Measurements from ENCODE around the gene FRAS1.

The FRAS1 gene

DNA sequence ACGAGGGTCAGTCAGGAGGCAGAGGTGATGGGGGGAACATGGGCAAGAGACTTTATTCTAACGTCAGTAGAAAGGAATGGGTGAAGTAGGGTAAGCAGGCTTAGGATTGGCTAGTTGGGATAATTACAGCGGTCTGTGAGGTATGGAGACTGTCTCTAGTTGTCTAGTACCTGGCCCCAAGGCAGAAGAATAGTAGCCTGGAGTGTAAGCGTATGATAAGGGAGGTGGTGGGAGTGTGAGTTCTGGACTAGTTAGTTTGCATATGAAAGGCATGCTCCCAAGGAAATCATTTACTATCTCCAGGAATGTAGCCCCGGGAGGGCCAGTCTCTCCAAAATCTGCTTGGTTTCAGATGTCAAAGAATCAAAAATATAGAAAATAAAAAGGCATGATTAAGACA is 274.8 kb downstream of the FRAS1 start:
- FAIRE-seq (no peak), DNase-seq (ENCODE audit: insufficient read length, low spot score) (no peak)
- TF ChIP-seq PAX5 (IDR thresholded peaks at IDR 0.05; ENCODE audit: insufficient read depth, low read length, severe bottlenecking), result no peak
- no peak for TF ChIP-seq TAF1 (IDR thresholded peaks at IDR 0.05; ENCODE audit: low read depth, low read length)
- TF ChIP-seq POLR2A (IDR thresholded peaks at IDR 0.05; ENCODE audit: low read depth, low read length), result no peak
- TF ChIP-seq POLR2AphosphoS5 (IDR thresholded peaks at IDR 0.05; ENCODE audit: low read depth, low read length), result no peak
- no peak for TF ChIP-seq SPI1 (IDR thresholded peaks at IDR 0.05; ENCODE audit: low read depth, low read length)
- no peak for TF ChIP-seq POU2F2 (IDR thresholded peaks at IDR 0.05; ENCODE audit: low read depth, low read length)

GRCh38 chr4:78332976-78333375 is 275.9 kb downstream of the FRAS1 start:
- DNase-seq (ENCODE audit: insufficient read length, low spot score) (no peak), FAIRE-seq (no peak)
- TF ChIP-seq PAX5 (IDR thresholded peaks at IDR 0.05; ENCODE audit: insufficient read depth, low read length, severe bottlenecking), result no peak
- no peak for TF ChIP-seq SPI1 (IDR thresholded peaks at IDR 0.05; ENCODE audit: low read depth, low read length)
- no peak for TF ChIP-seq TAF1 (IDR thresholded peaks at IDR 0.05; ENCODE audit: low read depth, low read length)
- TF ChIP-seq POU2F2 (IDR thresholded peaks at IDR 0.05; ENCODE audit: low read depth, low read length), result no peak
- no peak for TF ChIP-seq POLR2A (IDR thresholded peaks at IDR 0.05; ENCODE audit: low read depth, low read length)
- TF ChIP-seq POLR2AphosphoS5 (IDR thresholded peaks at IDR 0.05; ENCODE audit: low read depth, low read length), result no peak

- FAIRE-seq (no peak), DNase-seq (ENCODE audit: insufficient read length, low spot score) (no peak)
- TF ChIP-seq POLR2AphosphoS5 (IDR thresholded peaks at IDR 0.05; ENCODE audit: low read depth, low read length), result no peak
- no peak for TF ChIP-seq POU2F2 (IDR thresholded peaks at IDR 0.05; ENCODE audit: low read depth, low read length)
- no peak for TF ChIP-seq PAX5 (IDR thresholded peaks at IDR 0.05; ENCODE audit: insufficient read depth, low read length, severe bottlenecking)
- TF ChIP-seq SPI1 (IDR thresholded peaks at IDR 0.05; ENCODE audit: low read depth, low read length), result no peak
- TF ChIP-seq TAF1 (IDR thresholded peaks at IDR 0.05; ENCODE audit: low read depth, low read length), result no peak
- TF ChIP-seq POLR2A (IDR thresholded peaks at IDR 0.05; ENCODE audit: low read depth, low read length), result no peak
Measured at GRCh38 chr4:78336093-78336943, 279.2 kb downstream of the FRAS1 start.

DNA sequence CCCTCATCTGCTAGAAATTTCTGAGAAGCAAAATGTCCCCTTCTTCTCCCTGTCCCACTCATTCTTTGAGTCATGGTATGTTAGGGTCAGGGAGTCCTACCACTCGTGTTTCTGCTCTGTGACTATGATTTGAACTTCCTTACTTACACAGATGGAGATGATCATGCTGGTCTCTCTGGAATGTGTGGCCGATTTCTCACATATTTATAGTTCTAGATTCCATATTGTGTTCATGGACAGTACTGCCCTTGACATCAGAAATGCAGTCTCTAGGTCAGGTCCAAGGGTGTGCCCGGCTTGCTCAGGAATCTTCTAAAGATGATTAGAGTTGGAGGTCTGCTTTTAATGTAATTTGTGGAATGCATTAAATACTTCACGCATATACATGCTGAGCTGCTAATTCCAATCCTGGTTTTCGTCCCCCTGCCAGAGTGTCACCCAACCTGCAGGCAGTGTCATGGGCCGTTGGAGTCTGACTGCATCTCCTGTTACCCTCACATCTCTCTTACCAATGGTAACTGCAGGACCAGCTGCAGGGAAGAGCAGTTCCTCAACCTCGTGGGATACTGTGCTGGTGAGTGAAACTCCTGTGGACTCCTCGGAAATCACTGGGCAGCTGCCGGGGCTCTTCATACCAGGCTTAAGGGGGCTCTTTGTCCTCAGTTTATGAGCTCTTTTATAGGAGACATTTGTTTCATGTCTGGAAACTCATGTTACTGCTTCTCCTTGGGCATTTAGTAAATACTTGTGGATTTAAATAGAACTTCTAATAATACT is 280.3 kb downstream of the FRAS1 start:
- DNase-seq (ENCODE audit: insufficient read length, low spot score) (no peak), FAIRE-seq (no peak)
- TF ChIP-seq TAF1 (IDR thresholded peaks at IDR 0.05; ENCODE audit: low read depth, low read length) (no peak), POLR2A (IDR thresholded peaks at IDR 0.05; ENCODE audit: low read depth, low read length) (no peak), SPI1 (IDR thresholded peaks at IDR 0.05; ENCODE audit: low read depth, low read length) (no peak), POU2F2 (IDR thresholded peaks at IDR 0.05; ENCODE audit: low read depth, low read length) (no peak), PAX5 (IDR thresholded peaks at IDR 0.05; ENCODE audit: insufficient read depth, low read length, severe bottlenecking) (no peak), POLR2AphosphoS5 (IDR thresholded peaks at IDR 0.05; ENCODE audit: low read depth, low read length) (no peak)

- FAIRE-seq (no peak), DNase-seq (ENCODE audit: insufficient read length, low spot score) (no peak)
- no peak for TF ChIP-seq POLR2AphosphoS5 (IDR thresholded peaks at IDR 0.05; ENCODE audit: low read depth, low read length)
- no peak for TF ChIP-seq TAF1 (IDR thresholded peaks at IDR 0.05; ENCODE audit: low read depth, low read length)
- TF ChIP-seq POLR2A (IDR thresholded peaks at IDR 0.05; ENCODE audit: low read depth, low read length), result no peak
- TF ChIP-seq SPI1 (IDR thresholded peaks at IDR 0.05; ENCODE audit: low read depth, low read length), result no peak
- no peak for TF ChIP-seq PAX5 (IDR thresholded peaks at IDR 0.05; ENCODE audit: insufficient read depth, low read length, severe bottlenecking)
- TF ChIP-seq POU2F2 (IDR thresholded peaks at IDR 0.05; ENCODE audit: low read depth, low read length), result no peak
Measured at GRCh38 chr4:78342125-78342524, 285.0 kb downstream of the FRAS1 start.

- no peak for TF ChIP-seq POLR2AphosphoS5 (IDR thresholded peaks at IDR 0.05; ENCODE audit: low read depth, low read length)
- no peak for TF ChIP-seq TAF1 (IDR thresholded peaks at IDR 0.05; ENCODE audit: low read depth, low read length)
- TF ChIP-seq PAX5 (IDR thresholded peaks at IDR 0.05; ENCODE audit: insufficient read depth, low read length, severe bottlenecking), result no peak
- TF ChIP-seq POLR2A (IDR thresholded peaks at IDR 0.05; ENCODE audit: low read depth, low read length), result no peak
- no peak for TF ChIP-seq SPI1 (IDR thresholded peaks at IDR 0.05; ENCODE audit: low read depth, low read length)
- no peak for TF ChIP-seq POU2F2 (IDR thresholded peaks at IDR 0.05; ENCODE audit: low read depth, low read length)
- FAIRE-seq, result no peak
- no peak for DNase-seq (ENCODE audit: insufficient read length, low spot score)
Measured at GRCh38 chr4:78343682-78344081, 286.6 kb downstream of the FRAS1 start.

- no peak for TF ChIP-seq POLR2A (IDR thresholded peaks at IDR 0.05; ENCODE audit: low read depth, low read length)
- no peak for TF ChIP-seq SPI1 (IDR thresholded peaks at IDR 0.05; ENCODE audit: low read depth, low read length)
- TF ChIP-seq TAF1 (IDR thresholded peaks at IDR 0.05; ENCODE audit: low read depth, low read length), result no peak
- no peak for TF ChIP-seq POU2F2 (IDR thresholded peaks at IDR 0.05; ENCODE audit: low read depth, low read length)
- no peak for TF ChIP-seq POLR2AphosphoS5 (IDR thresholded peaks at IDR 0.05; ENCODE audit: low read depth, low read length)
- TF ChIP-seq PAX5 (IDR thresholded peaks at IDR 0.05; ENCODE audit: insufficient read depth, low read length, severe bottlenecking), result no peak
- FAIRE-seq (no peak), DNase-seq (ENCODE audit: insufficient read length, low spot score) (no peak)
Measured at GRCh38 chr4:78345237-78345636, 288.1 kb downstream of the FRAS1 start.

DNA sequence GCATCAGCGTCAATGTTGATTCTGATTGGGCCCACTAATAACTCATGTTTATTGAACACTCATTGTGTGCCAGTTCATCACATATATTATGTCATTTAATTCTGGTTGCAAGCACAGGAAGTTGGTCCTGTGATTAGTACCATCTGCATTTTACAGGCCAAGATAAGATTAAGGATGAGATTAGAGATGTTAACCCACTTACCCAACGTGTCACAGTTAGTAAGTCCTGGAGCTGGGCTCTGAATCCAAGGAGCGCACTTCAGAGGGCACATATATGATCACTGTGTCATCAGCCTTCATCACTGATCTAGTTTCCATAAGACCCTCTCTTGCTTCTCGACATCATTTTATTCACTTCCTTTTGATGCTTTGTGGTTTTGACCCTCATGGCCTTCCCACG is 289.1 kb downstream of the FRAS1 start:
- FAIRE-seq (no peak), DNase-seq (ENCODE audit: insufficient read length, low spot score) (no peak)
- TF ChIP-seq POLR2A (IDR thresholded peaks at IDR 0.05; ENCODE audit: low read depth, low read length) (no peak), POU2F2 (IDR thresholded peaks at IDR 0.05; ENCODE audit: low read depth, low read length) (no peak), SPI1 (IDR thresholded peaks at IDR 0.05; ENCODE audit: low read depth, low read length) (no peak), PAX5 (IDR thresholded peaks at IDR 0.05; ENCODE audit: insufficient read depth, low read length, severe bottlenecking) (no peak), TAF1 (IDR thresholded peaks at IDR 0.05; ENCODE audit: low read depth, low read length) (no peak), POLR2AphosphoS5 (IDR thresholded peaks at IDR 0.05; ENCODE audit: low read depth, low read length) (no peak)

DNA sequence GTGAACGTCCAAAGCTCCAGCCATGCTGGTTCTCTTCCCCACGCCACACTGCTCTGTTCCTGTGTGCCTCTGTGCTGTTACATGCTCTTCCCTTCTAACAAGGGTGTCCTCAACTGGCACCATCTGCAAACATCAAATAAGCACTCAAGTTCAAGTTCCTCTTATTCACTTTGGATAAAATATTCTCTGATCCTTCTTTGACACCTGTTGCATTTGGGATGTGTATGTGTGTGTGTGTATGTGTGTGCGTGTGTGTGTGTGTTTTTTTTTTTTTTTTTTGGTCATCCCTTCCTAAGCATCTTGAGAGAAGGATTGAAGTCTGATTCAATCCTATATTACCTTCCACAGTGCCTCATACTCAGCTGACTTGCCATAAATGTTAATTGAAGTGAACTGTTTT is 290.4 kb downstream of the FRAS1 start:
- DNase-seq (ENCODE audit: insufficient read length, low spot score) (no peak), FAIRE-seq (no peak)
- TF ChIP-seq POLR2A (IDR thresholded peaks at IDR 0.05; ENCODE audit: low read depth, low read length) (no peak), TAF1 (IDR thresholded peaks at IDR 0.05; ENCODE audit: low read depth, low read length) (no peak), POU2F2 (IDR thresholded peaks at IDR 0.05; ENCODE audit: low read depth, low read length) (no peak), POLR2AphosphoS5 (IDR thresholded peaks at IDR 0.05; ENCODE audit: low read depth, low read length) (no peak), PAX5 (IDR thresholded peaks at IDR 0.05; ENCODE audit: insufficient read depth, low read length, severe bottlenecking) (no peak)

All from GM12891 (cell line).